Neural cell (in vitro differentiated cells): ENCODE results near the gene SYT1. TPM values are rescaled to one million over a fixed set of nuclear protein-coding genes. Genes with fewer than 3 reads are reported as not detected.

Experiments used
- H2AFZ ChIP-seq: fragments of 200-600, 300-800 bp; sonication (generic), shearing (Covaris generic); 2 replicates; pipeline ENCODE4 v1.6.0; 2014; ENCODE audit warnings: low read depth, mild to moderate bottlenecking, antibody characterized with exemption, low read length, moderate library complexity
- H3F3A ChIP-seq: fragments of 200-600 bp; shearing (Covaris generic); 2 replicates; pipeline ENCODE4 v1.6.1; 2016; ENCODE audit warnings: mild to moderate bottlenecking, moderate library complexity, mixed read lengths, antibody characterized with exemption, low read length; ENCODE audit not compliant: insufficient read depth, poor library complexity, severe bottlenecking
- H3K27ac ChIP-seq: fragments of 200-600, 300-800 bp; sonication (generic), shearing (Covaris generic); 2 replicates; pipeline ENCODE4 v1.5.1; 2014; ENCODE audit warnings: mild to moderate bottlenecking, low read length, moderate library complexity
- H3K27me3 ChIP-seq: fragments of 300-800, 200-600 bp; sonication (generic), shearing (Covaris generic); 2 replicates; pipeline ENCODE4 v1.6.0; 2014; ENCODE audit warnings: mild to moderate bottlenecking, low read depth, low read length, moderate library complexity; ENCODE audit not compliant: insufficient read depth
- H3K36me3 ChIP-seq: fragments of 300-800, 200-600 bp; sonication (generic), shearing (Covaris generic); 2 replicates; pipeline ENCODE4 v1.5.1; 2014; ENCODE audit warnings: mild to moderate bottlenecking, antibody characterized with exemption, low read length, moderate library complexity; ENCODE audit not compliant: insufficient read depth
- H3K4me2 ChIP-seq: fragments of 300-800, 200-600 bp; sonication (generic), shearing (Covaris generic); 2 replicates; pipeline ENCODE4 v1.6.0; 2014; ENCODE audit warnings: mild to moderate bottlenecking, low read length
- H3K4me3 ChIP-seq: fragments of 300-800, 200-600 bp; sonication (generic), shearing (Covaris generic); 2 replicates; pipeline ENCODE4 v1.5.1; 2014; ENCODE audit warnings: mild to moderate bottlenecking, low read length, moderate library complexity
- H3K79me2 ChIP-seq: fragments of 200-600 bp; shearing (Covaris generic); replicated peaks from 2 replicates; pipeline ENCODE4 v1.6.0; 2014; ENCODE audit warnings: mild to moderate bottlenecking, low read length, moderate library complexity; ENCODE audit not compliant: insufficient read depth
- H3K9ac ChIP-seq: fragments of 300-800, 200-600 bp; sonication (generic), shearing (Covaris generic); 2 replicates; pipeline ENCODE4 v1.6.1; 2016; ENCODE audit warnings: mild to moderate bottlenecking, low read length, mixed read lengths
- H3K9me2 ChIP-seq: fragments of 200-600 bp; shearing (Covaris generic); 2 replicates; pipeline ENCODE4 v1.6.1; 2016; ENCODE audit warnings: mild to moderate bottlenecking, low read length, mixed read lengths; ENCODE audit not compliant: insufficient read depth
- H3K9me3 ChIP-seq: fragments of 200-600, 300-800 bp; sonication (generic), shearing (Covaris generic); 2 replicates; pipeline ENCODE4 v1.6.1; 2016; ENCODE audit warnings: mild to moderate bottlenecking, mixed run types, low read length, moderate library complexity, mixed read lengths
- H4K20me1 ChIP-seq: fragments of 200-600 bp; shearing (Covaris generic); 2 replicates; pipeline ENCODE4 v1.6.1; 2016; ENCODE audit warnings: mild to moderate bottlenecking, mixed run types; ENCODE audit not compliant: insufficient read depth
- EP300 ChIP-seq: fragments of 450-650 bp; conservative IDR thresholded peaks from 2 replicates; pipeline ENCODE4 v1.6.1; 2014; ENCODE audit warnings: antibody characterized with exemption, mild to moderate bottlenecking, moderate library complexity; ENCODE audit not compliant: poor library complexity, severe bottlenecking
- EZH2 ChIP-seq: fragments of 200-600, 300-800 bp; shearing (Covaris generic), sonication (generic); IDR thresholded peaks from 2 replicates; pipeline ENCODE4 v1.6.1; 2014; ENCODE audit warnings: antibody characterized with exemption, low read length, borderline replicate concordance, mild to moderate bottlenecking; ENCODE audit not compliant: insufficient read depth, poor library complexity, severe bottlenecking
- MXI1 ChIP-seq: fragments of 450-650 bp; conservative IDR thresholded peaks from 2 replicates; pipeline ENCODE4 v1.6.1; 2014; ENCODE audit warnings: antibody characterized with exemption, mild to moderate bottlenecking; ENCODE audit not compliant: poor library complexity, severe bottlenecking
- POLR2AphosphoS5 ChIP-seq: IDR thresholded peaks from 2 replicates; pipeline ENCODE4 v1.6.1; 2012
- RAD21 ChIP-seq: fragments of 450-650 bp; conservative IDR thresholded peaks from 2 replicates; pipeline ENCODE4 v1.6.1; 2014; ENCODE audit warnings: antibody characterized with exemption, mild to moderate bottlenecking, moderate library complexity
- SMC3 ChIP-seq: fragments of 450-650 bp; conservative IDR thresholded peaks from 2 replicates; pipeline ENCODE4 v1.6.1; 2014; ENCODE audit warnings: antibody characterized with exemption, mild to moderate bottlenecking, moderate library complexity; ENCODE audit not compliant: poor library complexity
- TAF1 ChIP-seq: IDR thresholded peaks from 2 replicates; pipeline ENCODE4 v1.6.1; 2012; ENCODE audit warnings: low read depth
- polyA plus RNA-seq: library from polyadenylated mRNA; depleted of rRNA; stranded (reverse); fragments of >200 nt; gene quantifications from 2 replicates; pipeline ENCODE4 v1.2.3, GENCODE V29; 2014
- TF ChIP-seq, protein P1 (sequence below): IDR thresholded peaks from 2 replicates; pipeline ENCODE4 v1.6.1; 2012; ENCODE audit warnings: borderline replicate concordance
- TF ChIP-seq, protein P2 (sequence below): fragments of 450-650 bp; IDR thresholded peaks from 2 replicates; pipeline ENCODE4 v1.5.1; 2014; ENCODE audit warnings: antibody characterized with exemption, mild to moderate bottlenecking, moderate library complexity; ENCODE audit not compliant: poor library complexity, severe bottlenecking

SYT1 gene
- polyA plus RNA-seq, 1 donor from 2014 or later = 103 TPM

DNA sequence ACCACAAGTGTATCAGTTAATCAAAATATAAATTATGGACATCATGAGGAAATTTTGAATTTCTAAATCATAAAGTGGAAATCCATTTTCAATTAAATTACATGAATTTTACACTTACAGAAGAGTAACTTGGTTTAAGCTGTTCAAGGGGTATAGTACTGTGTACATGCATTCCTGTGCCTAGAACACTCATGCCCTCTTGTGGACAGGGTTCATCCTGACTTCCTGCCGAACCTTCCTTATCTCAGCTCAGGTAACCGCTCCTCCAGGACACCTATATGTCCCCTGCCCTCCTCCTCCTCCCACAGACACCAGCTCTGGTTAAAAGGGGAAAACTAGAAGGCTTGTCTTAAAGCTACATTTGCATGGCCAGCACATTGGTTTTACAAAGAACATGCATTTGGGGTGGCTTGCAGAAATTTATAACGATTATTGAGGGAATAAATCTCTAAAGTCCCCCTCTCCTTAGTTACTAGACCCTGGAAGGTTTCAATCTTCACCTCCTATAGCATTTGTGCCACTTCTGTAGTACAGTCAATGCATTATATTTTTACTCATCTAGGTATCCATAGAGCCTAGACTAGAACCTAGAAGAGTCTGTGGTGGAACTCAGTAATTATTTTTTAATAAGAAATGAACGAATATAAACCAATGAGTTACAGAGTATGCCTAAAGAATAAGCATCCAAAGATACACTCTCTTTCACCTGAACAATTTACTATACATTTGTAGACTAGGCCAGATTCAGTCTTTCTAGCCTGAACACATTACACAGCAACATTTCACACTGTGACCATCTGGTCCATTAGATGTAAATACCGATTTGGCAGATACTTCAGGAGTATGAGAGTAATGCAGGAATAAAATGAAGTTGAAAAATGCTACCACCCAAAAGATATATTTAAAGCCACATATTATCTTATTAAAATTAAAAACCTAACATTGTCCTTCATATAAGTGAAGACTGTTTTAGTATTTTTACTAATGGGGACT lies 480.6 kb downstream of the SYT1 start:
- Histone ChIP-seq H3K9ac (no peak overlapping the region), H4K20me1 (no peaks in the 10 kb centered on the region), H3K4me2 (no peak overlapping the region), H3K27ac (no peak overlapping the region), H3K79me2 (no peaks in the 10 kb centered on the region), H3K4me3 (no peak overlapping the region), H3K9me3 (no peaks in the 10 kb centered on the region), H3F3A (no peaks in the 10 kb centered on the region), H3K9me2 (no peaks in the 10 kb centered on the region), H3K27me3 (no peaks in the 10 kb centered on the region), H2AFZ (no peak overlapping the region), H3K36me3 (no peaks in the 10 kb centered on the region)
- TF ChIP-seq POLR2AphosphoS5 (no peak), SMC3 (peak; percentile 66), EZH2 (no peak), RAD21 (peak; percentile 68)
- TF ChIP-seq, protein P1, sequence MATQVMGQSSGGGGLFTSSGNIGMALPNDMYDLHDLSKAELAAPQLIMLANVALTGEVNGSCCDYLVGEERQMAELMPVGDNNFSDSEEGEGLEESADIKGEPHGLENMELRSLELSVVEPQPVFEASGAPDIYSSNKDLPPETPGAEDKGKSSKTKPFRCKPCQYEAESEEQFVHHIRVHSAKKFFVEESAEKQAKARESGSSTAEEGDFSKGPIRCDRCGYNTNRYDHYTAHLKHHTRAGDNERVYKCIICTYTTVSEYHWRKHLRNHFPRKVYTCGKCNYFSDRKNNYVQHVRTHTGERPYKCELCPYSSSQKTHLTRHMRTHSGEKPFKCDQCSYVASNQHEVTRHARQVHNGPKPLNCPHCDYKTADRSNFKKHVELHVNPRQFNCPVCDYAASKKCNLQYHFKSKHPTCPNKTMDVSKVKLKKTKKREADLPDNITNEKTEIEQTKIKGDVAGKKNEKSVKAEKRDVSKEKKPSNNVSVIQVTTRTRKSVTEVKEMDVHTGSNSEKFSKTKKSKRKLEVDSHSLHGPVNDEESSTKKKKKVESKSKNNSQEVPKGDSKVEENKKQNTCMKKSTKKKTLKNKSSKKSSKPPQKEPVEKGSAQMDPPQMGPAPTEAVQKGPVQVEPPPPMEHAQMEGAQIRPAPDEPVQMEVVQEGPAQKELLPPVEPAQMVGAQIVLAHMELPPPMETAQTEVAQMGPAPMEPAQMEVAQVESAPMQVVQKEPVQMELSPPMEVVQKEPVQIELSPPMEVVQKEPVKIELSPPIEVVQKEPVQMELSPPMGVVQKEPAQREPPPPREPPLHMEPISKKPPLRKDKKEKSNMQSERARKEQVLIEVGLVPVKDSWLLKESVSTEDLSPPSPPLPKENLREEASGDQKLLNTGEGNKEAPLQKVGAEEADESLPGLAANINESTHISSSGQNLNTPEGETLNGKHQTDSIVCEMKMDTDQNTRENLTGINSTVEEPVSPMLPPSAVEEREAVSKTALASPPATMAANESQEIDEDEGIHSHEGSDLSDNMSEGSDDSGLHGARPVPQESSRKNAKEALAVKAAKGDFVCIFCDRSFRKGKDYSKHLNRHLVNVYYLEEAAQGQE = no peak
- TF ChIP-seq, protein P2, sequence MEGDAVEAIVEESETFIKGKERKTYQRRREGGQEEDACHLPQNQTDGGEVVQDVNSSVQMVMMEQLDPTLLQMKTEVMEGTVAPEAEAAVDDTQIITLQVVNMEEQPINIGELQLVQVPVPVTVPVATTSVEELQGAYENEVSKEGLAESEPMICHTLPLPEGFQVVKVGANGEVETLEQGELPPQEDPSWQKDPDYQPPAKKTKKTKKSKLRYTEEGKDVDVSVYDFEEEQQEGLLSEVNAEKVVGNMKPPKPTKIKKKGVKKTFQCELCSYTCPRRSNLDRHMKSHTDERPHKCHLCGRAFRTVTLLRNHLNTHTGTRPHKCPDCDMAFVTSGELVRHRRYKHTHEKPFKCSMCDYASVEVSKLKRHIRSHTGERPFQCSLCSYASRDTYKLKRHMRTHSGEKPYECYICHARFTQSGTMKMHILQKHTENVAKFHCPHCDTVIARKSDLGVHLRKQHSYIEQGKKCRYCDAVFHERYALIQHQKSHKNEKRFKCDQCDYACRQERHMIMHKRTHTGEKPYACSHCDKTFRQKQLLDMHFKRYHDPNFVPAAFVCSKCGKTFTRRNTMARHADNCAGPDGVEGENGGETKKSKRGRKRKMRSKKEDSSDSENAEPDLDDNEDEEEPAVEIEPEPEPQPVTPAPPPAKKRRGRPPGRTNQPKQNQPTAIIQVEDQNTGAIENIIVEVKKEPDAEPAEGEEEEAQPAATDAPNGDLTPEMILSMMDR = peak; percentile 58

DNA sequence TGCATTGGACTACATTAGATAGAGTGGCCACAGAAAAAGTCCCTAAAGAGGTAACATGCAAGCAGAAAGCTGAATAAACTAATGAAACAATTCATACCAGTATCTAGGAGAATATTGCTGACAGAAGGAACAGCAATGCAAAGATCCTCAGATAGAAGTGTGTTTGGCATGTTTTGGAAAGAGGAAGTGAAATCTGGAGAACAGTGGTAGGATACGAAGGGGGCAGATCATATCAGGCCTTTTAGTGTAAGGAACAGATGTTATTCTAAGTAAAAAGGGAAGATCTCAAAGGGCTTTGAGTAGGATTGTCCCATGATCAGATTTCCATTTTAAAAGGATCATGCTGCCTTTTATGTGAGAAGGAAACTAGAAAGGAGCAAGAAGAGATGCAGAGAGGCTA lies 483.3 kb downstream of the SYT1 start:
- H3K27ac ChIP-seq = no peak overlapping the region
- H3F3A ChIP-seq = no peaks in the 10 kb centered on the region
- no peaks in the 10 kb centered on the region for H3K36me3 ChIP-seq
- TF ChIP-seq EP300 = no peak
- no peak for TF ChIP-seq POLR2AphosphoS5
- TF ChIP-seq, protein P2 = no peak
- no peak for TF ChIP-seq MXI1
- TF ChIP-seq, protein P1 = no peak
- no peak for TF ChIP-seq RAD21
- TF ChIP-seq TAF1 = no peak
- TF ChIP-seq EZH2 = no peak
- no peak for TF ChIP-seq SMC3
- H3K4me3 ChIP-seq = no peak overlapping the region
- no peak overlapping the region for H2AFZ ChIP-seq
- no peaks in the 10 kb centered on the region for H4K20me1 ChIP-seq
- no peak overlapping the region for H3K9ac ChIP-seq
- H3K9me3 ChIP-seq = no peaks in the 10 kb centered on the region
- no peaks in the 10 kb centered on the region for H3K9me2 ChIP-seq
- no peak overlapping the region for H3K4me2 ChIP-seq
- H3K27me3 ChIP-seq = no peaks in the 10 kb centered on the region
- H3K79me2 ChIP-seq = no peaks in the 10 kb centered on the region
